HG03565 (cell line): ENCODE data around the gene DCST2.

Experiments
- ATAC-seq: cut with Tn5 transposase; IDR thresholded peaks from one replicate; pipeline ENCODE4 v1.9.1; 2021; ENCODE audit warnings: mild to moderate bottlenecking, moderate library complexity; ENCODE audit not compliant: unreplicated experiment

The DCST2 gene

DNA sequence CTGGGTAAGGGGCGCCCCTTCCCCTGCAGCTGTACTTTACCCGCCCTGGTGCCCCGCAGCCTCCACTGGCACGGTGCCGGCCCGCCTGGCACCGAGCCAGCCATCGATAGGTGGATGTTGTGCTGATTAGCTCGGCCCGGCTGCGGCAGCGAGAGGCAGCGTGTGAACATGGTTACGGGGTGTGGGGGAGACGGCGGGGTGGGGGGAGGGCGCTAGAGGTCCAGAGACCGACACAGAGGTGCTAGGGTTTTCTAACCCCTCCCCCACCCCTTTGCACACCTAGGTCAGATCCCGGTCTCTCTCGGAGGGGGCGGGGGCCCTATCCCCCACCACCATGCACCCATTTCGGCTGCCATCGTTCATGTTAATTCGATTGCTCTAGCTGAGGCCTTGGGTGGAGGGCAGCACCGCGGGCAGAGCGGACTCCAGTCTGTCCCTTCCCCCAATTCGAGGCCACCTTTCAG is 36.6 kb upstream of the DCST2 start:
- no peak for ATAC-seq

DNA sequence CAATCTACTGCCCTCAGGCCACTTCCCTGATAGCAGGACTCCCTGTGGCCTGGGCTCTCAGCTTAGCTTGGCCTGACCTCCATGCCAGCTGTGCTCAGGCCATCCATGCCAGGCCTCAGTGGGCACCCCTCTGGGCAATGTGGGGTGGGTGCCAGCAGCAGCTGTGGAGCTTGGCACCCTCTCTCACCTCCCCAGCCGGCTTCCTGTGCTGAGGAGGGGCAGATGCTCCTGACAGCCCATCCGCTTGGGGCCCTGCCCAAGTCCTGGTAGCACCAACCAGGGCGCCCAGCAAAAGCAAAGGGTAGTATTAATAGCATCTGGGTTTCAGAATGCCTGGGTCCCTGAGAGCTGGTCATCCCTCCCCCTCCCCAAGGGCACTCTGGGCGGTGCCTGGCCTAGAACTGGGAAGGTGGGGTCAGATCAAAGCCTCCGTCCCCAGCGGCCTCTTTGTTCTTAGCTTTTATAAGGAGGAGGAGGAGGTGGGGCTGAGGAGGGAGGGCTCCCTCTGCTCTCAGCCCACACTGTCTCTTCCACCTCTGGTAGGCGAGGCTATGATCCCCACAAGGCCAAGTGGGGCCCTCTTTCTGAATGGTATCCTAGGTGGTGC is 36.1 kb upstream of the DCST2 start:
- ATAC-seq: no peak

DNA sequence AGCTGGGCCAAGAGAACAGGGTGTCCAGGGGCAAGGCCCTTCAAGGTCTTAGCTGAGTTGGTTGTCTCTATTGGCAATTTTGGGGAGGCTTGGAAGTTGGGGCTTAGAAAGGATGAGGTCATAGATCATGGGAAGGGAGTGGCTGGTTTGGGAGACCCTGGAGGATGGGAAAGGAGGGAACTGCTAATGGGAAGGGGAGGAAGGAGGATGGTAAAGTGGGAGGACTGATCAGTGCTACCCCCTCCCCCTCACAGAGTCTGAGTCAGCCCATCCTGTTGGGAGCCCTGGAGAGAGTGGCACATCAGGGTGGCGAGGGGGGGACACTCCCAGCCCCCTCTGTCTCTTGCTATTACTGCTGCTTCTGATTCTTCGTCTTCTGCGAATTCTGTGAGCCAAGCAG is 35.0 kb upstream of the DCST2 start:
- ATAC-seq: no peak

DNA sequence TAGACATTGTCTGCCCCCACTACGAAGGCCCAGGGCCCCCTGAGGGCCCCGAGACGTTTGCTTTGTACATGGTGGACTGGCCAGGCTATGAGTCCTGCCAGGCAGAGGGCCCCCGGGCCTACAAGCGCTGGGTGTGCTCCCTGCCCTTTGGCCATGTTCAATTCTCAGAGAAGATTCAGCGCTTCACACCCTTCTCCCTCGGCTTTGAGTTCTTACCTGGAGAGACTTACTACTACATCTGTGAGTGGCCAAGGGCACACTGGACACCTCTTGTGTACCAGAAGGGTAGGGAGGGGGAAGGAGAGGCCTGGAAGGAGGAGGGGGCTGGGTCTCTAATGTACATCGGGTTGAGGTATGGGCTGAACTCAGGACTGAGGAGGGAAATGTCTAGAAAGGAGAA is 33.2 kb upstream of the DCST2 start:
- ATAC-seq: no peak

DNA sequence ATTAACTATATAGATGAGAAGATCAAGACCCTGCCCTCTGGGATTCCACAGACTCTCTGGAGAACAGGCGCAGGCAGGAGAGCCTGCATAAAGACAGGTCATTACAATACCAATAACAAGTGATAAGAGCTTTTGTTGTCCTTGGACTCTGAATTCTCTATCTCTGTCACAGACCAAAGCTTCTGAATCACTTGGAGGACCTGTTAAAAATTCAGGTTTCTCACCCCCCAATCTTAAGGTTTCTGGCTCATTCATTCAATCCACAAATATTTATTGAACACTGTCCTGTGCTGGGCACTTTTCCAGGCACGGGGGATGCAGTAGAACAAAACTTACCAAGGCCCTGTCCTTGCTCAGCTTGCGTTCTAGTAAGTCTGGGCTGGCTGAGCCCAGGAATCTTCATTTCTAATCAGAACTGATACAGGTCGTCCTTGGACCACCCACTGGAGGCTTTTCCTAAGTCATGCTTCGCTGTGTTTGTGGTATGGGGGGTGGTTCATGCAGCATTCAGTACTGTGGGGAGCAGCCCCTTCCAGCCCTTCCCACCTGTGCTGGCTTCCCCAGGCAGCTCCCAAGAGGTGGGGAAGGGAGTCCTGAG is 31.4 kb upstream of the DCST2 start:
- ATAC-seq: no peak

DNA sequence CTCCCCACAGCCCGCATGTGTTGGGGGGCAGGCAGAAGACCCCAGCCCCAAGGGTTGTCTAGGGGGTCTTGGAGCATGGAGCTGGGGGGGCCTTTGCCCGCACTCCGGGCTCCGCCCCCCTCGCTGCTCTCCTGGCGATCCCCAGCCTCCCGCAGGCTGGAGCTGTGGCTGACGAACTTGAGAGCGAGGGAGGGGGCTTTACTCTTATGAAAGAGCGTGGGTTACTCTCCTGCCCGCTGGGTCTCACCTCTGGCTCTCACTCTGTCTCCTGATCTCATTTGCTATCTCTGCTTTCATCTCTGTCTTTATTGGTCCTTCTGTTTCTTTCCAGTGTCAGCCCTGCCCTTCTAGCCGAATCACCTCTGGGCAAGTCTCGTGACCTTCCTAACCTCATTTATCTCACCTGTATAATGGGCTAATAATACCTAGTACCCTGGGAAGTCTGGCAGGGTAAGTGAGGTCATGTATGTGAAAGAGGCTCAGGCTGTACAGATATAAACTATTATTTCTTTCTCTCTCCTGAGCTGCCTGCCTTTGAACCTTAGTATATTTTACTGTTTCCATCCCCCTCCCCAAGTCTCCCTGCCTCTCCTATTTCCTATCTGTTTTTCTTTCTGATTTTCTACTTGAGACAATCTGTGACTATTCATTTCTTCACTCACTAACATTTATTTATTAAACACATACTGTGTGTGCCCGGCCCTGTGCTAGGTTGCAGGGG is 30.7 kb upstream of the DCST2 start:
- ATAC-seq: no peak

DNA sequence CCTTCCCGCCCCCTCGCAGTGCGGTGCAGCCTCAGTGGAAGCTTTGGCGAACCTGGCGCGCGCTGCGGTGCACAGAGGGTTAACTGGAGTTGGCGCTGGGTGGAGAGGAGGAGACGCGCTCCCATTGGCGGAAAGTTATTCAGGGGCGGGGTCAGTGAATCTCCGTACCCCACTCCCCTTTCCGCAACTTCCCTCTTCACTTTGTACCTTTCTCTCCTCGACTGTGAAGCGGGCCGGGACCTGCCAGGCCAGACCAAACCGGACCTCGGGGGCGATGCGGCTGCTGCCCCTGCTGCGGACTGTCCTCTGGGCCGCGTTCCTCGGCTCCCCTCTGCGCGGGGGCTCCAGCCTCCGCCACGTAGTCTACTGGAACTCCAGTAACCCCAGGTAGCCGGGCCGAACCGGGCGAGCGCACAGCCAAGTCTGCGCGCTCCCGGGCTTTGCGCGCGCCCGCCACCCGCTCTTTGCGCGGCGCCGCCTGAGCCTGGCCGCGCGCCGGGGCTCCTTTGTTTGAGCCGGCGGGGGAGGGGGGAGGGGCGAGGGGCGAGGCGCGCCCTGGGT is 30.0 kb upstream of the DCST2 start, which contains the start of gene EFNA4:
EFNA4 (plus strand) TSS at position 191 of the 561 bp plus-strand sequence; CDS start at position 275, 84 bp downstream.
- peak; percentile 47 for ATAC-seq

DNA sequence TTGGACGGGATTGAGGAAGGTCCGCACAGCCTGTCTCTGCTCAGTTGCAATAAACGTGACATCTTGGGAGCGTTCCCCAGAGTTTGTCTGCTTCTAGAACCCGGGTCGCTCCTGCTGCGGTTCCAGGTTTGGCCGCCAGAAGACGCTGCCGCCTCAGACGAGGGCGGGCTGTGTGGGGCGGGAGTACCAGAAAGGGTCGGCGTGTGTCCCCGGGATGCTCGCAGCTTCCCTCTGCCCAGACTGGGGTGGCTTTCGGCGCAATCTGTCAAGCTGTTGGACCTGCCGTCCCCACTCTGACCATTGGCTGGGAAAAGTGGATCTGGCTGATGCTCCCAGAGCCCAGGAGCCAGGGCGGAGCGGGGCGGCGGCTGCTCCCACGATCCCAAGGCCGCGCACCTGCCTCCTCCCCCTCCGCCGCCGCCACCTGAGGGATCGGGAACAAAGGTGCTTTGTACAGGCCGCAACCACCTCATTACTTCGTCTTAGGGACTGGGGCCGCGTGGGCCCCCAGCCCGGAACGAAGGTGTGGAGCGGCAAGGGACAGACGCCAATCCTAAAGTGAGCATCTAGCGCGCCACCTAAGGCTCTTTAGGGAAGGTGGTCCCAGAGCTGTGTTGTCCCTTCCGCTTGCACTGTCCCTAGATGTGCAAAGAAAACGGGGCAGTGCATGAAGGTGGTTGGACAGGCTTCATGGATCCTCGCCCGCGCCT is 29.3 kb upstream of the DCST2 start:
- no peak for ATAC-seq

DNA sequence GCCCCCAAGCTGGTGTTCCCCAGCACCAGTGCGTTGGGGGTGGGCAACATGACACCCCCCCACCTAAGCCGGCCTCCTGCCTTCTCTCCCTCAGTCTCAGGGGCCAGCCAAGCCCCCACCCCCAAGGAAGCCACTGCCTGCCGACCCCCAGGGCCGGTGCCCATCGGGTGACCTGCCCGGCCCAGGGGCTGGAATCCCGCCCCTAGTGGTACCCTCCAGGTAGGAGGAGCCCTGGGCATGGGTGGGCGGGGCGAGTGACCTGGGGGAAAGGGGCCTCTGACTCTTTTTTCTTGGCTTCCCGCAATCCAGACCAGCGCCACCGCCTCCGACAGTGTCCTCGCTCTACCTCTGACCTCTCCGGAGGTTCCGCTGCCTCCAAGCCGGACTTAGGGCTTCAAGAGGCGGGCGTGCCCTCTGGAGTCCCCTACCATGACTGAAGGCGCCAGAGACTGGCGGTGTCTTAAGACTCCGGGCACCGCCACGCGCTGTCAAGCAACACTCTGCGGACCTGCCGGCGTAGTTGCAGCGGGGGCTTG is 28.6 kb upstream of the DCST2 start:
- ATAC-seq: no peak

DNA sequence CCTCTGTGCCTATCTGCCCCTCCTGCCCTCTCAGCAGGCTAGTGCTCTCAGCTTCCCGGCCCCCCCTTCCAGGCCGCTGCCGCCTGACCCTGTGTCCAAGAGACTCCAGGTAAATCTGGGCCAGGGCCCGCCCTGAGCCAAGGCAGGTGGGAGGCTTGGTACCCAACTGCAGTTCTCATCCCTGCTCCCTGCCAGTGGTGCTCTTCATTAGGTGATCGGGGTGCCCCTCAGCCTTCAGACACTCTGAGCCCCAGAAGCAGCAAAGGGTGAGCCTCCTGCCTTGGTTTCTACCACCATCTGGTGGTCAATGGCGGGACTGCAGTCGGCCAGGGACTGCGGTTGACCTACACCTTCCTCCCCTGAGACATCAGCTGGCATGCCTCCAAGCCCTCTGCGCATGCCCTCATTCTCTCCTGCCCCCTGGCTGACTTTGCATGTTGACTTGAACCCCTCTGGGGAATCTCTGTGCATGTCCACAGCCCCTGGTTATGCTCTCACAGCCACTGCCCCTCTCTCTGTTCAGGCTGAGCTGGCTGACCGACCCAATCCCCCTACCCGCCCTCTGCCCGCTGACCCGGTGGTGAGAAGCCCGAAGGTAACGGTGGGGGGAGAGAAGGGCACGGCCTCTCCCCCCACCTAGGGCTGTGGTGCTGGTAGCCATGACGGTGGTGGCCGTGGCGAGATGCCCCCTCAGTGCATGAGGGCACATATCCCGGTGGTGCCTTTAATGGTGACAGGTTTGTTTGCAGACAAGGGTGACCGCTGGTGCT is 28.0 kb upstream of the DCST2 start:
- no peak for ATAC-seq

DNA sequence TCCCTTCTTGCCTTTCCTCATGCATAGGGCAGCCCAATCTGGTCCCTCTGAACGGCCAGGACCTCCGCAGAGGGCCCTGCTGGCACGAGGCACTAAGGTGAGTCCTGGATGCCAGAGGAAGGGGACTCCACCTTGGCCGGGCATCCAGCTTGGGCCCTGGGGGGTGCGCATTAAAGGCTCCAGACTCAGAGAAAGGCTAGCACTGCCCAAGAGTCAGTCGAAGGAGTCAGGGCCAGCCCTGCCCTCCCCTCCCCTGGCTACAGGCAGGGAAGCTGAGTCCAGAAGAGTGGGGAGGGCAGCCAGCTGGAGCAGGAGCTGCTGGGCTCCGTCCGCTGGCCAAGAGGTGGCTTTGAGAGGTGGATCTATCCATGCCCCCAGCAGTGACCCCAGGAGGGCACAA is 27.2 kb upstream of the DCST2 start:
- ATAC-seq: no peak

DNA sequence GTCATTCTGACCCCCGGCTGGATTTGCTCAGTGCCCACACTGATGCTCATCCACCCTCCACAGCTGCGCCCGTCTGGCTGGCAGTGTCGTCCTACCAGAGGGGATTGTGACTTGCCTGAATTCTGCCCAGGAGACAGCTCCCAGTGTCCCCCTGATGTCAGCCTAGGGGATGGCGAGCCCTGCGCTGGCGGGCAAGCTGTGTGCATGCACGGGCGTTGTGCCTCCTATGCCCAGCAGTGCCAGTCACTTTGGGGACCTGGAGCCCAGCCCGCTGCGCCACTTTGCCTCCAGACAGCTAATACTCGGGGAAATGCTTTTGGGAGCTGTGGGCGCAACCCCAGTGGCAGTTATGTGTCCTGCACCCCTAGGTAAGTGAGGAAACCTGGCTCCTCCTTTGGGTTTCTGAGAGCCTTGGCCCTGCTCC is 24.2 kb upstream of the DCST2 start:
- no peak for ATAC-seq

DNA sequence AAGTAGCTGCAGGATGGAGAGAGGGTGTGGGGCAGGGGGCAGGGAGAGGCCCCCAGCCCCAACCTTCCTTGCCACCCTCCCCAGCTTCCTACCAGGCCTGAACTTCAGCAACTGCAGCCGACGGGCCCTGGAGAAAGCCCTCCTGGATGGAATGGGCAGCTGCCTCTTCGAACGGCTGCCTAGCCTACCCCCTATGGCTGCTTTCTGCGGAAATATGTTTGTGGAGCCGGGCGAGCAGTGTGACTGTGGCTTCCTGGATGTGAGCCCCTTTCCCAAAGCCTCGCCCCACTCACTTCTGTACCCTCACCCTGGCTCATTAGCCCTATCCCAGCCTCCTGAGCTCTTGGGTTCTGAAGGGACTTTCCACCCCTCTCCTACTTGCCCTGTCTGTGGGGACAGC is 23.5 kb upstream of the DCST2 start:
- ATAC-seq: no peak

DNA sequence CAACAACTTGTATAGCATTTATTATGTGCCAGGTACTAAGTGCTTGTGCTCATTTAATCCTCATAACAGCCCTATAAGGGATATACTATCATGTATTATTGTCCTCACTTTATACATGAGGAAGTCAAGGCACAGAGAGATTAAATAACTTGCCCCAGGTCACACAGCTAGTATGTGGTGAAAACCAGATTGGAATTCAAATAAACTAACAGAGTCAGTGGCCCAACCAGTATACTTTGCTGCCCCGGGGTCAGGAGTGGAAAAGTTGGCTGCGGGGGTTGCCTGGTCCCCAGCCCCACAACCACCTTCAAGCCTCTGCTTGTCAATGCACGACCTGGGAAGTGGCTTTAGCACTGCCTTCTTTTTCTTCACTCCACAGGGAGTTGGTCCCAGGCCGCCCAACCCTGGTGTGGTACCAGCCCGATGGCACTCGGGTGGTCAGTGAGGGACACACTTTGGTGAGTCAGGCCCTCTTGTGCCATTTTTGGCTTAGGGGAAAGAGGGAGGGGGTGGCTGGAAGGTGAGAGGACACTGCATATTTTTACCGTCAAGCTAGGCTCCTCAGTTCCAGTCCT is 20.0 kb upstream of the DCST2 start:
- ATAC-seq: no peak

DNA sequence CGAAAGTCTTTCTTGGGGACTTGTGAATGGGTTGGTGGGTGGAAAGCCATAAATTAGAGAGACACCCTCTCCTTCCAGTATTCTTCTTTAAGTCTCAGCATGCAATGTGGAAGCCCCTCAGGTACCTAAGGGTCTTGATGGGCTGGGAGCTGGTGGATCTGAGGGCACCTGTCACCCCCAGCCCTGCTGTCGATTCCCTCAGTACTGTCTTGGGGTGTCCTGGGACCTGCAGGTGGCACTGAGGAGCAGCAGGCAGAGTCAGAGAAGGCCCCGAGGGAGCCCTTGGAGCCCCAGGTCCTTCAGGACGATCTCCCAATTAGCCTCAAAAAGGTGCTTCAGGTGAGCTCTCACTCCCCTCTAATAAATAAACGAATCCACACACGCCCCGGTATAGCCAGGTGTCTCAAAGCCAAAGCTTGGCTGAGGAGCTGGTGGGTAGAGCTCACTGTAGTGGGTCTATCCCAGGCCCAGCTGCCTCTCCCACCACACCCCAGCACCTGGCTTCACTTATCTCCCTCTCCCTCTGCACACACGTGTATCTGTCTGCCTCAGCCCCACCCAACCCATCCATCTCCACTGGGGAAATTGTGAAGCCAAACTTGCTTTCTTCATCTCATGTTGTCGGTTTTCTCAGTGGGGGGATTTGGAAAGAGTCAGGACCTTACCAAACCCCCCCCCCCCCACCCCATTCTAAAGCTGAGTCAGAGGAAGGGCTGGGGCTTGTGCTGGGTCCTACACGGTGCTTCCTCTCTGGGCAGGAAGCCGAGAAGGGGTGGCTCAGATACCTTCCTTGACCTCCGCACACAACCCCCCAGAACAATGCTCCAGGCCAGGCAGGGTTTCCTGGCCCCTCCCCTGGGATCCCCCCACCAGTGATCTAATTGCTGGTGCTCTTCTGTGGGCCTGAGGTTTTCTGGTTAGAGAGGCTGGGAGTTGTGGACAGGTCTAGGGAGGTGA is 19.1 kb upstream of the DCST2 start:
- ATAC-seq: no peak

DNA sequence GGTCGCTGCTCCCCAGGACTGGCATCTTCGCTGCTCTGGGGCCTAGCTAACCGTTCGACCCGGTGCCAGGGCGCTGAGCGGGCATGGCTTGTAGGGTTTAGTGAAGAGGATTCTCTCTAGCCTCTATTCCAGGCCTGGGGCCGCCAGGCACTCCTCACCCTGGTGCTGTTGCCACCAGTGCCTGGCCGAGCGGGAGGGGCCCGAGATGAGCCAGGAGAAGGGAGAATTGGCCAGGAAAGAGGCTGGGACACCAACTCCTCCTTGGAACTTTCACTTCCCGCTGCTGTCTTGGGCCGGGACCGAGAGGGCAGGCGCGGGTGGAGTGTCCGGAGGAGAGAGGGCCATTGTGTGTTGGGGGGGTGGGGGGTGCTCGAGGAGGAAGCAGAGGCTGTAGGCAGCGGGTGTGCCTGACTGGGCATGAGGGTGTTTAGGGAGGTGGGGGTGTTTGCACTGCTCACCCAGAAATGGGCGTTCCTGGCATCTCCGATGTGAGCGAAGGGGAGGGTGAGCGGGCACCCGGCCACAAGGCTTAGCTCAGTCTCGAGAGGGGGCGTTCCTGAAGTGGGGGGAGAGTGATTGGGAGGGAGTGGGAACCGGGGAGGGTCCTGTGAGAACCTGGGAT is 18.3 kb upstream of the DCST2 start:
- no peak for ATAC-seq

DNA sequence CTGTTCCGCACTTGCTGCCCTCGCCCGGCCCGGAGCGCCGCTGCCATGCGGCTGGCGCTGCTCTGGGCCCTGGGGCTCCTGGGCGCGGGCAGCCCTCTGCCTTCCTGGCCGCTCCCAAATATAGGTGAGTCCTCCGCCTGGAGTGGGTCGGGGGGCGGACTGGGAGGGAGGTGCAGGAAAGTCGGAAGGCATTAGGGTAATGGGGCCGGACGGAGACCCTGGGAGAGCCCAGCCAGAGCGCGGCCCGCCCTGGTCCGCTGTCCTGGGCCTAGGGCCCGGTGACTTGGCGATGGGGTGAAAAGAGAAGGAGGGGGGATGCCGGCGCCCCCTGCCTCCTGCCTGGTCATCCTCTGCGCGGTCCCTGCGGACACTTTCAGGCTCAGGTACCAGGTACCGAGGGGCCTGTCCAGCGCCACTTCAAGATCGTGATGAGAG is 17.8 kb upstream of the DCST2 start:
- ATAC-seq: no peak
